OCI-M1 (cell line): Measurements from ENCODE around the gene PDIA5.

Experiments
- DNase-seq: peaks from one replicate; lab custom pipeline; 2025; lab: John Stamatoyannopoulos, UW

The PDIA5 gene

DNA sequence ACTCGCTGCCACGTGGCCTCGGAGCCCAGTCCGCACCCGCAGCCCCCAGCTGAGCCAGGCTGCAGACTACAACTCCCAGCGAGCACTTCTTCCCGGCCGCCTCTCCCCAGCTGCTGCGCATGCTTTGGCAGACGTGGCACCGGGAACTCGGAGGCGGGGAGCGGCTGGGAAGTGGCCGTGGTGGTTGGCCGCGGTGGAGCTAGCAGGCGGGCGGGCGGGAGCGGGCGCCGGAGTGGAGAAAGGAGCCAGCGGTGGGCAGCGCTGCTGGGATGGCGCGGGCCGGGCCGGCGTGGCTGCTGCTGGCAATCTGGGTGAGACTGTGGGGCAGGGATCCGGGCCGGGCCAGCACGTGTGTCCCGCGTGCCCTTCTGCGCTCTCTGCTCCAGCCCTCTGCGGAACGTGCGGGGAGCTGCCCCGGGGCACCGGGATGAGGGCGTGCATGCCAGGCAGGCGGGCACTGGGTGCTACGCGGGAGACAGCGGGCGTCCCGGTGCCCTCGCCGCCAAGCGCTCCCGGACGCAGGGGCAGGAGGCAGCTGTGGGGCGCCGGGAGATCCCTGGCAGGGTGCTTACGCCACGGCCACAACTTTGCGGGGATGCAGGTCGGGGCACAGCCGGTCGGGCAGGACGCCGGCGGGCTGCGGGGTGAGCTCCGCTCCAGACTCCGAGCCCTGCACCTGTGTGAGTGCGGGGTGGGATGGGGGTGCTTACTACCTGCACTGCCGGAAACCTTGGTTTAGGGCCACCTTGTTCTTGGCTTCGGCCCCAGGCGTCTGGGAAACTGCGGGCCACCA lies at the start of gene PDIA5:
Gene PDIA5 (plus strand): TSS at position 130 of the 793 bp plus-strand sequence. CDS start 140 bp downstream, at position 270.
- peak; percentile 90 for DNase-seq

DNA sequence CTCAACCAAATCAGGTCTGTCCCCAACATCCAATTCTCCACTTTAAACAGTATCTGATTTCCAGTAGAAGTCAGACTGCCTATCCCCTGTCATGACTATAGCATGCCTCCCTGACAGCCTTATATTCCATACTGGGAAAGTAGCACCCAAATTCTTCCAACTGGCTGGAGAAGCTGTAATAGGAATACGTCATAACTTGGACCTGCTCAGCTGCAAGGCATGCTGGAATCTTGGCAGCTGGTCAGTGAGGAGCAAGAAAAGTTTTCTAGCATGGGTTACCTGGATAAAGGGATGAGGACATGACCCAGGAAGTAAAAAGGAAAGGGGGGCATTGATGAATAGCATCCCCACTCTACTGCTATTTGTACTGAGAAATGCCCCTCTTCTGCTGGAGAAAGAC lies 48.1 kb upstream of the PDIA5 start:
- no peak for DNase-seq

DNA sequence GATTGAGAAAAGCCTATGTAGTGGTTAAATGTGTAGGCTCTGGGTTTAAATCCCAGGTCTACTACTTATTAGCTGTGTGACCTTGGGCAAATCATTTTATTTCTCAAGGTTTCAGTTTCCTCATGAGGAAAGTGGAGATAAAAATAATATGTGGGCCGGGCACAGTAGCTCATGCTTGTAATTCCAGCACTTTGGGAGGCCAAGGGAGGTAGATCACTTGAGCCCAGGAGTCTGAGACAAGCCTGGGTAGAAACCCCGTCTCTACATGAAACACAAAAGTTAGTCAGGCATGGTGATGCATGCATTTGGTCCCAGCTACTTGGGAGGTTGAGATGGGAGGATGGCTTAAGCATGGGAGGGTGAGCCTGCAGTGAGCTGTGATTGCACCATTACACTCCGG lies 47.7 kb upstream of the PDIA5 start:
- DNase-seq, result no peak

DNA sequence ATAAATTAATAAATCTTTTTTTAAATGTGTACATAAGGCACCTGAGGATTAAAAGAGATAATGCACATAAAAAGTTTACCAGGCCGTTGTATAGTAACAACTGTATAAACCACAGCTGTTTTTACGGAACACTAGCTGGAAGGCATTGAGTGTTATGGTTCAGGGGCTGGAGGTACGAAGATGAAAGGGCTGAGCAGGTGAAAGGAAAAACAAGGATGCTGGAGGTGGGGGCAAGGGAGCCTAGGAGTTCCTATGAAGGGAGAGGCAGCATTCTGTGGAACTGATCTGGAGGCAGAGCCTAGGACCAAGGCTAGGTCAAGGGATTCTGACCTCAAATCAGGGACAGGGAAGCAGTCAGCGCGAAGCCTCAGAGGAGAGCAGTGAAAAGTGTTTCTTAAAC lies 47.2 kb upstream of the PDIA5 start:
- DNase-seq, result no peak

DNA sequence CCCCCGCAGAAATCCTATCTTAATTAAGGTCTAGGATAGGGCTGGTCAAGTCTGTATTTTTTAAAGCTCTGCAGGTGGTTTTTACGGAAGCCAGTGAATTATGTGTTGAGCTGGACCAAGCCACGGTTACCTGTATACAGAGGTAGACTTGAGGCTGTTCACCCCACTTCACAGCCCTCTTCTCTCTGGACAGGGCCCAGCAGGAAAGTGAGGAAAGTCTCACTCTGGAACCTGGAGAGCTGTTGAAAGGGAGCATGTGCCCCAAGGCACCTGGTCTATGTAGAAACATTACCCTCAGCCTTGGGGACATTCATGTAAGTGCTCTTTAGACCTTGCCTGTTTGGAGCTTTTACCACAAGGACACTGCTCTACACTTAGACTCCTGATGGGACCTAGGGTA lies 46.1 kb upstream of the PDIA5 start:
- no peak for DNase-seq

DNA sequence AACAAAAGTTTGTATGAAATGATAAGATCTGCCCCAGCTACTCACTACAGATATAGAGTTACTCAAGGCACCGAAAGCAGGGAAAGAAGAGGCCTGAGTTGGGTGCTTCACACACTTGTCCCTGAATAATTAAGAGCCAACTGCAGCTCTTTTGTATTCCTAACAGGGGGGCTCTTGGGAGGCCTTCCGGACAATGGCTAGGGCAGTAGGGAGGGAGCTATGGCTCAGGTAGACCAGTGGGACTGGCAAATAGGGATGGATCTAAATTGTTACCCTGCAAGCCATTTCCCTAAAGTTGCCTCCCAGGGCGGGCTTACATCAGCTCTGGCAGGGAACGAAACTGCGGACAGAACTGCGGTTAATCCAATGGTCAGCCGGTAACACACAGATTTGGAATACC lies 45.4 kb upstream of the PDIA5 start:
- DNase-seq, result no peak

DNA sequence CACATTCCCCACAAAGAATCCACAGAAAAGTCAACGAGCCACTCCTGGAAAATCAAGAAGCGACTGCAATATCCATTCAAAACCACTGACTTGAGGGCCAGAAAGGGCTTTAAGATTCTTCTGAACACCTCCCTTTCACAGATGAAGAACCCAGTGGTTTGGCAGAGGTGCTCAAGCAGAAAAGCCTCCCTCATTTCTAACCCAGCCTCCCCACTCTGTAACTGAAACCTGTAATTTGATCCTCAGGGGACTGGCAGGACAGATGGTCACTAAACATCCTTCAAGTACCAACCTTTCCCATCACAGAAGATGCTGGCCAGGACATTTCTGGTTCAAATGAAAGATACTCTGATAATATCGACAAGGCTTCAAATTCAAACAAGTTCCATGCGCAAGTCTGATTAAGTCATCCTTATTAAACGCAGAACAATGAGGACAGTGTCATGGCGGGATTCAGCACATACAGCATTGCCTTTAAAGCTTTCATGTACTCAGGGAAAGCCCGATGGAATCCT lies 44.8 kb upstream of the PDIA5 start:
- no peak for DNase-seq

DNA sequence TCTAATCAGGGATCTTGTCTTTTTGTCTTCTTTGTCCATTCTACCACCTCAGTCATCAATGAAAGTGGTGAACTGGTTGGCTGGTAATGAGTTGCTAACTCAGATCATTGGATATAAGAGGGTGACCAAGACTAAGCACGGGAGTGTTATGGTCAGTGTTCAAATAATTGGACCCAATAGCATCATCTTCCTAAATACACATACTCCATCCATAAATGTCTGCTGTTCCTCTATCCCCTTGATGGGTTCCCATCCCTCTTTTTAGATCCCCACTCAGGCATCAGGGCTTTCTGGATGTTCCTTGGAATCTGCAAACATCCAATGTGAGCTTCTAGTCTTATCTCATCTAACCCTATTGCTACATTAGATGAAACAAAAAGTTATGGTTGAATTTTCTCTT lies 42.8 kb upstream of the PDIA5 start:
- no peak for DNase-seq

DNA sequence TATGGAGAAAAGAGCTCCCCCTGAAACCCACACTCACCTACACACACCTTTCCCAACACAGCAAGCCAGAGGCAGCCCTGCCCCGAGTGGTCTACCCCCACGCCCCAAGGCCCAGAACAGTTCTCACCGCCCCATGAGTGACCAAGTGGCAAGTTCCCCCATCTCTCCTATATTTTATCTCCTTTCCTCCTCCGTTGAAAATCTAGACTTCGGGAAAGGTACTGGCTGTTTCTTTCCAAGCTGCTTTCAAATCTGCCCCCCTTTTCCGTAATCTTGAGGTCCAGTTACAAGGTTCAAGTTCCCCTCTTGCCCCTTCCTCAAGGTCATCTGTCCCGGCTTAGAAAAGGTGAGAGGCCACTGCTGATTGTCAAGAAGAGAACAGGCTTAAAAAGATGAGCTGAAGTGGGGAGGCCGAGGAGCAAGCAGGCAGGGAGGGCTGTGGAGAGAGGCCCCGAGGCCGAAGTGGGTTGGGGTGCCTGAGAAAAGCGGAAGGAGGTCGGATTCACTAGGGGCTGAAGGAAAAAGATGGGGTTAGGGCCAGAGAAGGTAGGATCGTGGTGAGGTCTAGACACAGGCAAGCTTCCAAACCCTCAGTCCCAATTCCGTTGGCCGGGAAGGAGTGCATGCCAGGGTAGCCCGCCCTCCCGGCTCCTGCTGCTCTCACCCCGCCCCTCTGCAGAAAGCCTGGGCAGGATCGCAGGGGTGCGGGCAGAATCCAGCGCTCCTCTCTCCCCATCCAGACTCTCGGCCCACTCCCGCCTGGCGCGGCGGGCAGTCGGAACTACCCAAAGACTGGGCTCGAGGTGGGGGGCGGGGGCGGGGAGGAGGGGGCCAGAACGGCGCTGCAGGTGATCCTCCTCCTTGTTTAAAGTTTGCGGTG lies 40.9 kb upstream of the PDIA5 start:
- no peak for DNase-seq

DNA sequence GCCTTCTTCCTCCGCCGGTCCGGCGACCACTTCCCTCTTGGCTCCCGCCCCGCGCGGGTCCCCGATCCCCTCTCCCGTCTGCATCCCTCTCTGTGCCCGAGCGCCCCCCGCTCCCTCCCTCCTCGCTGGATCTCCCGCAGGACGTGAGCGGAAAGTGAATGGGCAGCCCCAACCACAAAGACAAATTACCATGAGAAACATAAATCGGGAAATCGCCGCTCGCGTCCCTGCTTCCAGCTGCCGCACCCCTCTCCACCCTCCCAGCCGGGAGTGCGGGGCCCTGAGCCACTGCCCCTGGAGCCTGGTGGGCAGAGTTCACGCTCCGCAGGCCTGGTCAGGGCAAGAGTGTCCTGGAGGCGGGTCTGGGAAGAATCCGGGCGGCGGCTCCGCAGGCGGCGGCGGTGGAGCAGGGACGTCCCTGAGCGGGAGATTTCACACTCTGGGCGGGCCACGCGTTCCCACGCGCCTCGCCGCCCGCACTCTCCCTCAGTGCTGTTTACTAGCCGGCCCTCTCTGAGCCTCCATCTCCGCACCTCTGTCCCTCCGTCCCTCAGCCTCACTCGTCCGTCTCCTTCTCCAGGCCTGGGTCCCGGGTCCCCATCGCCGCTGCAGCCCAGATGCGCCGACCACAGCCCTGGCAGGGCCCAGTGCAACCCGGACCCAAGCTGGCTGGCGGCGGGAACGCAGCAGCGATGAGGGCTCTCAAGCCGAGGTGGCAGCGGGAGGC lies 40.1 kb upstream of the PDIA5 start:
- DNase-seq, result no peak

DNA sequence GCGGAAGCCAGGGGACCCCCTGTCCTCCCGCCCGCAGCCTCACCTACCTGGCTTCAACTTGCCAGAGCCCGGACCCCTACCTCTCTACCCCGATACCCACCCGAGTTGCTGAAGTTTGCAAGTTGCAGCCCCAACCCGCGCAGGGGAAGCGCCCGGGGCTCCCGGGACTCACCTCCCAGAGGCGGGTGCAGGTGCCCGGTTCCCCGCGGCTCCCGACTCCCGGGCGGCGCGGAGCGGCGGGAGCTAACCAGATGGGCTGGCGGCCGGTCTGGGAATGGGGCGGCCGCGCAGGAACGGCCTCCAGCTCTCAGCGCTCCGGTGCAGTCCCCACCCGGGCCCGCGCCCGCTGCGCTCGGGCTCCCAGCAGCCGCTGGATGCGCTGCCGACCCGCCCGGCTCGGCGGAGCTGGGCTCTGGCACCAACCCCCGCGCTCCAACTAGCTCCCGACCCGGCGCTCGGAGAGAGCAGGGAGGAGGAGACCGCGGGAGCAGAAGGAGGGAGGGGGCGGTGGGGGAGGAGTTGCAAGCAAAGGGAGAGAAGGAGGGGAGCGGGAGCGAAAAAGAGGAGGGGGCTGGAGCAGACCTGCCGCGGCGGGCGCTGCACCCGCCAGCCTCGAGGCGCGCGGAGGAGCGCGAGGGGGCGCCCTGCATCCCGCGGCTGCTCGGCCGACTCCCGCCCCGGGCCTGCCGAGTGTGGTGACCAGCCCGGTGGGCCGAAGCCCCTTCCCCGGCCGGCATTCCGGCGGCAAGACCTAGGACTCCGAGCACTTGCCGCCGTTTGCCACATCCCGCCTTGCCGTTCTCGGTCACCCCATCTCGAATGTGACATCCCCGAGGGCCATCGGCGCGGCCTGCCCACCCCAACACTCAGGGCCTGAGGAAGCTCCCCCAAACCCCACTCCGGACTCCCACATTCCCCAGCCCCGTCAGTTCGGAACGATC lies 39.3 kb upstream of the PDIA5 start, which contains the start of gene SEMA5B:
Gene SEMA5B (minus strand): TSS at position 472 of the 941 bp plus-strand sequence. CDS start 66,500 bp downstream, outside the sequence.
- no peak for DNase-seq

DNA sequence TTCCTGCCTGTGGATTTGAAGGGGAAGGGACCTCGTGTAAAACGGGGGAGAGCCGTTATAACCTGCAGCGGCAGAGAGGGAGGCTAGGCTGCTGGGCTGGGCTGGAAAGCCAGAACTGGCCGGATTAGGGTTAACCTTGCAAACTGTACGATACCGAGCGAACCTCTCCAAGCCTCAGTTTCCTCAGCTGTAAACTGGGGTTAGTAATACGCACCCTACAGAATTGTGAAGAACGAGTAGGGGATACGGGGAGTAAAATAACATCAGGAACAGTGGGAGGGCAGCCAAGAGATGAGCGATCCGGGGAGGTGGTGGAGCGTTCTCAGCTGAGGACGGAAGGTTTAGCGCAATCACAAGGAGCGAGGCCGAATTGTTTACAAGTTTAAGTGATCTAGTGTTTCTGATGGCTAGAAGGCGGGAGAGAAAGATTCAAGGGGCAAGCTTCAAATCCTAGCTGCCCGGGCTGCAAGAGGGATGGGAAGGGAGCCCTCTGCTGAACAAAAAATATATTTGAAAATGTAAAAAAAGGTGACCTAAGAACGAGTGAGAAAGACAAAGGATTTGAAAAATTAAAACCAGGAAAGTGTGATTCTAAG lies 38.5 kb upstream of the PDIA5 start:
- peak; percentile 76 for DNase-seq

DNA sequence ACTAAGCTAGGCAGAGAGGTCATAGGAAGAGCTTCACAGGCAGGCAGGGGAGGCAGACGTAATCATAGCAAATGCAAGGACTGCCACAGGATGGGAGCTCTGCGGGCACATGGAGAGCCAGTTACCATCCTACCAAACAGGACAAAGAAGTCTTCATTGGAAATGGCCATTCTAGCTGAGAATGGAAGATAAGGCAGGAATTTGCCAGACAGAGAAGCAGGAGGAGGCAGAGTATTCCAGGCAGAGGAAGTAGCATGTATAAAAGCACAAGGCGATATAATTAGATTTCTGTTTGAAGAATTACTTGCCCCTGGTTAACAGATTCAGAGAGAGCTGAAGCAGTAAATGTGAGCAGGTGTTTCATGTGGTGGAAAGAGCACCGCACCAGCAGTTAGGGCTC lies 35.8 kb upstream of the PDIA5 start:
- no peak for DNase-seq

DNA sequence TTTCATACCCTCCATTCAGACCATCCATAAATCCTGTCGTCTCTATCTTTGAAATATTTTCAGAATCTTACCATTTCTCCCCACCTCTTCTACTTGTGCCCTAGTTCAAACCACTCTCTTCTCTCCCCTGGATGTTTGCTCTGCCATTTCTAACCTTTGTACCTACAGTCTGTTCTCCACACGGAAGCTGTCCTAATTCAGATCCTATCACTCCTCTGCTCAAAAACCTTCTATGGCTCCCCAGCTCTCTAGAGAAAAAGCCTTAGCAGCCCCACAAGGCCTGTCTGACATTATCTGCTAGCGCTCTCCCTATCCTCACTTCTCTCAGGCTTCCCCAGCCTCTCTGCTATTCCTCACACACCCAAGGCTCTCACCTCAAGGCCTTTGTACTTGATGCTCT lies 34.8 kb upstream of the PDIA5 start:
- DNase-seq, result no peak

DNA sequence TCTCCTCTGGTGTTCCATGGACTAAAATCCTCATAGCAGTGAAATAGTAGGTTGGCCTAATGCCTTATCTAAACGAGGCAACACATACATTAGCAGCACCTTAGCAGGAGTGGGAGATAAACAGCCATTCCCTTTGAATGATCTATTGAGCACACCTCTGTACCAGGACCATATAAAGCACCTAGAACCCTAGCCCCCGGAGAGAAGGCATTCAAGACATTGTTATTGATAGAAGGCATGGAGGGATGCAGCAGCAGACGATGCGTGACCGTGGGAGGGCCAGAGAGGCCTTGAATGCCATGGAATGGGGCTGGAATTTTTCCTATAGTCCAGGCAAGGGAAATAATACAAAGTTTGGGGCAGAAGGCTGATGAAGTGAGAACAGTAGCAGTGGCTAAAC lies 32.7 kb upstream of the PDIA5 start:
- no peak for DNase-seq

DNA sequence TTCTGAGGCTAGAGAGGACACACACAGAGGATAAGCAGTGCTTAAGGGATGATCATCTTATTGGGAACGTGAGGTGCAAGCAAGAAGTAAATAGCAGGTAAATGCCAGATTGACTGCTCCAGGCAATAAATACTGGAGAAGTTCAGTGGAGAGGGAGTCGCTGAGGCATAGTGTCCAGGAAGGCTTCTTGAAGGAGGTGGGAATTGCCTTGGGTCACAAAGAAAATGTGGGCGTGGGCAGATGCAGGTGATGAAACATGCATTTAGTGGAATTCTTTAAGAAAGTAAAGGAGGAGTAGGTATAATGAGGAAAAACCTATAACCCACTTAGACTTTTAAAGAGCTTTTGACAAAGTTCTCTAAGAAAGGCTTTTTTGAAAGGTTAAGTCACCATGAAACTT lies 31.8 kb upstream of the PDIA5 start:
- DNase-seq, result no peak

DNA sequence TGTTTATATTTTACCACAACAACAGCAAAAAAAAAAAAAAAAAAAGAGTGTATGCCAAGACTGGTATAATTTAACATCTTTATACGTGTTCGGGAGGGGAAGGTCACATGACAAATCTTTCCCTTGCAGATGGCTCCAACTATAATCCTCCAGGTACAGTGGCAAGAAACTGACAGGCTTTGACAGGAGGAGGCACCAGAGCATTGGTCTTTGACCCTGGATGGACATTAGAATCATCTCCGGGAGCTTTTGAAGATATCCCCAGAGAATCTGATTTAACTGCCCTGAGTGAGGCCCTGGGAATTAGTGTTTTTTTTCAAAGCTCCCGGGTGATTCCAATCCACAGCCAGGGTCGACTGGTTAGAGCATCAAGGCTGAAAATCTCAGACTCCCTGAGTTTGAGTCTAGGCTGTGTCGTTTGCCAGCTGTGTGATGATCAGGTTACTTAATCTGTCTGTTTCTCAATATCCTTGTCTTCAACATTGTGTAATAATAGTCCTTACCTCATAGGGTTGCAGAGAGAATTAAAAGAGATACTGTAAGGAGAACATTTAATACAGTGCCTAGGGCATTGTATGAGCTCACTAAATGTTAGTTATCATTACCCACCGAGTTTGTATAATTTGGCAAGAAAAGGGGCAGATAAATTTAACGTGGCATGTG lies 30.3 kb upstream of the PDIA5 start:
- DNase-seq, result no peak

DNA sequence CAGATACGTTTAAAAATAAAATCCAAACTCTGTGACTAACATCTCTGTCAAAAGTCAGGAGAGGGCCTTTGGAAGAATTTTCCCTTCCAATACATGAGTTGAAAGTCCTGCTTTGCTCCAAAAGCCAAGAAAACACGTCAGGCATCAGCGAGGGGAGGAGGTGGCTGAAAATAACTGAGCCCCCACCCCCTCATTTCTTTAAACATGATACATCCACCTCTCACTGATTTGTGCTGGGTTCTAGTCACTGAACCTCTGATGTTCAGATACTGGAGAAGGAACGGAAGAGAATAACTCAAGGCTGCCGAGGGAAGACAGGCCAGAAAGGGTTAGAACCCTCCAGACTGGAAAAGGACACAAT lies 29.8 kb upstream of the PDIA5 start:
- DNase-seq, result no peak

DNA sequence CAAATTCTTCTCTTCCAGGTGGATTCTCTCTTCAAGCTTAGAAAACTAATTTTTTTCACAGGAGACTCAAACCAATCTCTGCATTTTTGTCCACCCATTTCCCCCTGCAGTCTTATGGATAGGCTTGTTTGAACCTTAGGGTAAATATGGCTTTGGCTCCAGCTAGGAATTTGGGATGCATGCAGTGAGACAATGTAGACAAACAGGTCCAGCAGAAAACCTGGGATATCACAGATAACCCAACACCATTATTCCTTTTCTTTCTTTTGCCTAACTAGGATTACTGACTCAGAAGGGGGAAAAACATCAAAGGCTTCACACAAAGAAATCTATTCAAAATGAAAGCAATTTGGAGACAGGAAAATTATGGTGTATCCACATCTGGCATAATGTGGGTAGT lies 28.1 kb upstream of the PDIA5 start:
- no peak for DNase-seq

DNA sequence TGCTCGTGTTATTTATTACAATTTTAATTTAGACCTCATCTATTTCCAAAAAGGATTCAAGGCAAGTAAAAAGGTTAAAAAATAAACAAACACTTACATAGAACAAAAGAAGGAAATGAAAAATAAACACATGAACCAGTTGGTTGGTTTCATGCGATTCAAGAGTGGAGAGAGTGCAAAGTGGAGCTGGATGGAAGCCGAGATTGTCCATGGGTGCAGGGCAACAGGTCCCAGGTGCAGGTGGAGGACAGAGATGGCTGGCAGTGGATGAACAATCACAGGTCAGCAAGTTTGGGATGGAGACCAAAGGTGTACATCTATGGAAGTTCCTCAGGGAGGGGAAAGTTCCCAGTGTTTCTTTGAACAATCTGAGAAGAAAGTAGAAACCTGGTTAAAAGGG lies 27.6 kb upstream of the PDIA5 start:
- DNase-seq, result no peak
